Caco-2 (cell line): Measurements from ENCODE around the gene KATNAL2. TPM values are rescaled to one million over a fixed set of nuclear protein-coding genes. Genes with fewer than 3 reads are reported as not detected.
A peak's percentile ranks its signal among the peaks of the same experiment; 100 is the strongest.

Source experiments
- BruUV-seq: library from RNA; stranded (reverse); fragments of 400-500 nt; replicated peaks from 2 replicates; lab custom pipeline; 2021; lab: Mats Ljungman, UMichigan
- CTCF ChIA-PET: fragments of 300-600 bp; sonication (Branson Sonifier 250); formaldehyde crosslinking; loops from one replicate; lab custom pipeline; 2022; ENCODE audit warnings: antibody characterized with exemption; lab: Charles Lee
- POLR2A ChIA-PET: fragments of 300-600 bp; sonication (Branson Sonifier 250); formaldehyde crosslinking; loops from one replicate; lab custom pipeline; 2022; ENCODE audit warnings: antibody characterized with exemption; lab: Charles Lee
- DNase-seq, 2 experiments: peaks; one replicate each; pipeline versions ENCODE4 v3.0.0 to v3.0.0-alpha.2; 2020 to 2022
- H3K27me3 ChIP-seq: replicated peaks from 2 replicates; pipeline ENCODE4 v1.6.0; 2011; ENCODE audit warnings: low read length; ENCODE audit not compliant: control insufficient read depth, insufficient read depth
- H3K36me3 ChIP-seq: 2 replicates; pipeline ENCODE4 v1.5.1; 2011; ENCODE audit warnings: low read length; ENCODE audit not compliant: control insufficient read depth, insufficient read depth
- H3K4me1 ChIP-seq: fragments of 250-450 bp; sonication (Bioruptor Pico); 2 replicates; pipeline ENCODE4 v1.5.1; 2020; ENCODE audit warnings: mild to moderate bottlenecking
- H3K4me3 ChIP-seq: 2 replicates; pipeline ENCODE4 v1.5.1; 2011; ENCODE audit warnings: low read depth, mild to moderate bottlenecking, control low read depth, low read length
- H3K9me3 ChIP-seq: fragments of 250-450 bp; sonication (Bioruptor Pico); 2 replicates; pipeline ENCODE4 v1.5.1; 2020; ENCODE audit warnings: mild to moderate bottlenecking, moderate library complexity
- H3K27ac Mint-ChIP-seq: one replicate; pipeline ENCODE4 v1.8.0; 2022; ENCODE audit warnings: mixed read lengths; ENCODE audit not compliant: unreplicated experiment
- H3K27me3 Mint-ChIP-seq: one replicate; pipeline ENCODE4 v1.8.0; 2022; ENCODE audit warnings: mixed read lengths; ENCODE audit not compliant: insufficient read depth, unreplicated experiment
- H3K36me3 Mint-ChIP-seq: one replicate; pipeline ENCODE4 v1.8.0; 2022; ENCODE audit warnings: mild to moderate bottlenecking, mixed read lengths; ENCODE audit not compliant: insufficient read depth, unreplicated experiment
- H3K4me1 Mint-ChIP-seq: one replicate; pipeline ENCODE4 v1.8.0; 2022; ENCODE audit warnings: low read depth, mixed read lengths; ENCODE audit not compliant: unreplicated experiment
- H3K4me3 Mint-ChIP-seq: one replicate; pipeline ENCODE4 v1.8.0; 2022; ENCODE audit warnings: mild to moderate bottlenecking, moderate library complexity, mixed read lengths; ENCODE audit not compliant: unreplicated experiment
- H3K9me3 Mint-ChIP-seq: one replicate; pipeline ENCODE4 v1.8.0; 2022; ENCODE audit warnings: mixed read lengths; ENCODE audit not compliant: unreplicated experiment
- intact Hi-C: fragments of 100-400 bp; cut with micrococcal nuclease; formaldehyde crosslinking; loops from one replicate; pipeline ENCODE4 v1.10.0; 2022; ENCODE audit not compliant: unreplicated experiment
- total RNA-seq: library from RNA; stranded (reverse); gene quantifications from 2 replicates; pipeline ENCODE4 v1.2.3, GENCODE V29; 2022
- TF ChIP-seq, protein P1 (sequence below), 2 experiments: fragments of 200-600 bp in 1 of 2; IDR thresholded peaks; 1 replicate in 1 of 2; 2 replicates in 1 of 2; pipeline versions ENCODE4 v1.5.1 to v1.8.0; 2011 to 2022; ENCODE audit warnings: antibody characterized with exemption in 1 of 2, control low read depth in 1 of 2, inconsistent platforms in 1 of 2, low read depth in 1 of 2, low read length in 1 of 2, mild to moderate bottlenecking in 1 of 2, moderate library complexity in 1 of 2; ENCODE audit not compliant: insufficient read depth in 1 of 2, severe bottlenecking in 1 of 2, unreplicated experiment in 1 of 2

The KATNAL2 gene
- total RNA-seq, 1 experiment from 2014 or later, result not detected

DNA sequence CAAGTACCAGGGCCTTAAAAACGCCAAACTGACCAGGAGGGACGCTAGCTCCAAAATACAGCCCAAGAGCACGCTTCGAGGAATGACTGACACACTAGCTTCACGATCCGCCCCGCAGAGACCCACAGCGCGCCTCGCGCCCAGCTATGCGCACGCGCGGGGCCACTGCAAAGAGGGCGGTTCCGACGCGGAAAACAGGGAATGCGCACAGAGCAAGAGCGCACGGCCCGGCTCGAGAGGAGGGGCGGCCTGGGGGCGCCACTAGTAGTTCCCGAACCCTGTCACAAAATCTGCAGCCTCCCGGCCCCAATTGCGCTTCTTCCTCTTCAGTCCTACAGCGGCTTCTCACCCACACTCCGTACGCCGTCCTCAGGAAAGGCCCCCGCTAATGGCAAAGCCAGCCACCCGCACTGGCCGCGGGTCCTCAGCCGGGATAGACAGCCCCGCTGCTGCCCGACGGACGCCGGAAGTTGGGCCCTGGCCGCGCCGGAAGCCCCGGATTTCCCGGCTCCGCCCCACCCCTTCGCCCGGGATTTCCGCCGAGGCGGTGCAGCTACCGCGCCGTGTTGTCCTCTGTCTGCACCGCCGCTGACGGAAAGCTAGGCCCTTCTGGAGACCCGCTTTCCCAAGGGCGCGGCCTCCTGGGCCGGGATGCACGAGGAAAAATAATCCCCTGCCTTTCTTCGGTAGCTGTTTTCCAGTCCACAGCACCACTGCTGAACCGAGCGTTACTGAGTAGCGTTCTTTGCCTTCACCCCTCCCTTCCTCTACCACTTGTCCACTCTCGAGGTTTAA lies 232.8 kb downstream of the KATNAL2 start, which contains the start of gene HDHD2:
Gene HDHD2 (minus strand): TSS at position 472 of the 795 bp plus-strand sequence. CDS start 14,061 bp downstream, outside the sequence.
- BruUV-seq, result no TSS peak
- Mint-ChIP-seq H3K4me1 (peaks cover 21% of the 10 kb centered on the region), H3K9me3 (no peaks in the 10 kb centered on the region), H3K4me3 (peak within 1 kb of the TSS; percentile 83), H3K36me3 (peaks cover 6% of the 10 kb centered on the region), H3K27ac (peak within 1 kb of the TSS; percentile 92), H3K27me3 (no peaks in the 10 kb centered on the region)
- no peaks in the 10 kb centered on the region for H3K9me3 ChIP-seq
- DNase-seq, result peak; percentile 58 to 76
- ChIA-PET CTCF (interaction anchor here (0.5 kb wide), 1 partner anchor 10 kb away, joined by 3 read pairs; no protein-coding TSS in a partner anchor), POLR2A (no interaction called here)
- intact Hi-C loops, result loop anchor here (1.0 kb wide), 1 partner anchor 26 kb away; the partner anchor contains the start of gene IER3IP1
- H3K4me3 ChIP-seq, result peak within 1 kb of the TSS; percentile 69
- no peaks in the 10 kb centered on the region for H3K36me3 ChIP-seq
- TF ChIP-seq, protein P1, sequence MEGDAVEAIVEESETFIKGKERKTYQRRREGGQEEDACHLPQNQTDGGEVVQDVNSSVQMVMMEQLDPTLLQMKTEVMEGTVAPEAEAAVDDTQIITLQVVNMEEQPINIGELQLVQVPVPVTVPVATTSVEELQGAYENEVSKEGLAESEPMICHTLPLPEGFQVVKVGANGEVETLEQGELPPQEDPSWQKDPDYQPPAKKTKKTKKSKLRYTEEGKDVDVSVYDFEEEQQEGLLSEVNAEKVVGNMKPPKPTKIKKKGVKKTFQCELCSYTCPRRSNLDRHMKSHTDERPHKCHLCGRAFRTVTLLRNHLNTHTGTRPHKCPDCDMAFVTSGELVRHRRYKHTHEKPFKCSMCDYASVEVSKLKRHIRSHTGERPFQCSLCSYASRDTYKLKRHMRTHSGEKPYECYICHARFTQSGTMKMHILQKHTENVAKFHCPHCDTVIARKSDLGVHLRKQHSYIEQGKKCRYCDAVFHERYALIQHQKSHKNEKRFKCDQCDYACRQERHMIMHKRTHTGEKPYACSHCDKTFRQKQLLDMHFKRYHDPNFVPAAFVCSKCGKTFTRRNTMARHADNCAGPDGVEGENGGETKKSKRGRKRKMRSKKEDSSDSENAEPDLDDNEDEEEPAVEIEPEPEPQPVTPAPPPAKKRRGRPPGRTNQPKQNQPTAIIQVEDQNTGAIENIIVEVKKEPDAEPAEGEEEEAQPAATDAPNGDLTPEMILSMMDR (IDR thresholded peaks at IDR 0.05; ENCODE audit: insufficient read depth in 1 of 2, low read depth in 1 of 2, low read length in 1 of 2, severe bottlenecking in 1 of 2, unreplicated experiment in 1 of 2), result no peak
- no peaks in the 10 kb centered on the region for H3K4me1 ChIP-seq
- no peaks in the 10 kb centered on the region for H3K27me3 ChIP-seq

DNA sequence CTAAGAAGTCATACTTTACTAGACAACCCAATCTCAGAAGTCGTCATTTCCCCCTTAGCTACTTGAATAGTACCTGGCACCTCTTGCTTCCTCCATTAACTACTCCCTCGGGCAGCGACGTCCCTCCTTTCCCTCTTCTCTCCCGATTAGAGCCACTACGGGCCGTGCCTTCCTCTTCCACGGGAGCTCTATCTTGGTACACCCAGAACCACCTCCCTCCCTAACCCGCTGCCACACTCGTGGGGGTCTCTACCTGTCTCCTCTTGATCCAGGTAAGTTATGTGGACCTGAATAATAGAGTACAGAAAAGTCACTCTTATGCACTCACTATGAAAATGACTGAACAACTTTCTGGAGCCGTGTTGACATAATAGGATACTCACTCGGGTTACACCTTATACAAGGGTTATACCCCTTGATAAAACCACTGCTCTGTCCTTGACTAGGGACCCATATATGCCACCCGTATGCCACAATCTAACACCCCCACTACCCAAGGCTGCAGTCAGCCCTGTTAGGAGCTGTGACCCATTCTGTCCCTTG lies 233.5 kb downstream of the KATNAL2 start:
- Mint-ChIP-seq H3K27ac (peak overlapping the region; percentile 92), H3K36me3 (peaks cover 6% of the 10 kb centered on the region), H3K9me3 (no peaks in the 10 kb centered on the region), H3K27me3 (no peaks in the 10 kb centered on the region), H3K4me3 (peak overlapping the region; percentile 83), H3K4me1 (peaks cover 21% of the 10 kb centered on the region)
- Histone ChIP-seq H3K4me1 (no peaks in the 10 kb centered on the region), H3K9me3 (no peaks in the 10 kb centered on the region), H3K4me3 (peak overlapping the region; percentile 69), H3K27me3 (no peaks in the 10 kb centered on the region), H3K36me3 (no peaks in the 10 kb centered on the region)
- peak in 1 of 2 experiments; percentile 1 for DNase-seq
- ChIA-PET CTCF (interaction anchor here (0.5 kb wide), 1 partner anchor 9 kb away, joined by 3 read pairs; no protein-coding TSS in a partner anchor), POLR2A (no interaction called here)
- BruUV-seq, result no TSS peak
- TF ChIP-seq, protein P1 (IDR thresholded peaks at IDR 0.05; ENCODE audit: insufficient read depth in 1 of 2, low read depth in 1 of 2, low read length in 1 of 2, severe bottlenecking in 1 of 2, unreplicated experiment in 1 of 2), result no peak
- intact Hi-C loops, result loop anchor here (1.0 kb wide), 1 partner anchor 25 kb away; the partner anchor contains the start of gene IER3IP1

DNA sequence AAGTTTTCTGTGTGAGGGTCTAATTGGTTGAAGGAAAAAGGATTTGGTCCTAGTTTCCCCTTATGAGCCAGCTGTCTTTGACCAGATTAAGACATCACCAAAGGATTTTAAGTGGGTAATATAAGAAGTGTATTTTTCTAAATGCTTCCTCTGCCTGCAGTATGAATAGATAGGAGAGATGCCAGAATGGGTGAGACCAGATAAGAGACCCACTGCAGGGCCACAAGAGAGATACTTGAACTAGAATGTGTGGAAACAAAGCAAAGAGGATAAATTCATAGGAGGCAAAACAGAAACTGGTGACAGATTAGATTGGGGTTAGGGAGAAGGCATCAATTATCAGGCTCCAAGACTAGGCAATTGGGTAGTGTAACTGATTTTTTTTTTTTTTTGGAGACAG lies 234.0 kb downstream of the KATNAL2 start:
- Mint-ChIP-seq H3K36me3 (peaks cover 6% of the 10 kb centered on the region), H3K9me3 (no peaks in the 10 kb centered on the region), H3K27me3 (no peaks in the 10 kb centered on the region), H3K27ac (no peak overlapping the region), H3K4me3 (peak overlapping the region; percentile 83), H3K4me1 (peaks cover 21% of the 10 kb centered on the region)
- H3K4me3 ChIP-seq, result peak overlapping the region; percentile 69
- intact Hi-C loops, result no loop called here
- H3K4me1 ChIP-seq, result no peaks in the 10 kb centered on the region
- H3K36me3 ChIP-seq, result no peaks in the 10 kb centered on the region
- ChIA-PET CTCF (no interaction called here), POLR2A (no interaction called here)
- DNase-seq, result no peak
- H3K9me3 ChIP-seq, result no peaks in the 10 kb centered on the region
- BruUV-seq, result no TSS peak
- no peaks in the 10 kb centered on the region for H3K27me3 ChIP-seq
- TF ChIP-seq, protein P1 (IDR thresholded peaks at IDR 0.05; ENCODE audit: insufficient read depth in 1 of 2, low read depth in 1 of 2, low read length in 1 of 2, severe bottlenecking in 1 of 2, unreplicated experiment in 1 of 2), result no peak
